Endodermal cell (in vitro differentiated cells): Measurements from ENCODE around the gene CD300LG. TPM values are rescaled to one million over a fixed set of nuclear protein-coding genes. Genes with fewer than 3 reads are reported as not detected.
A peak's percentile ranks its signal among the peaks of the same experiment; 100 is the strongest.

Source experiments
- DNase-seq: peaks from one replicate; pipeline ENCODE4 v3.0.0-alpha.2; 2017
- H3K27ac ChIP-seq: 2 replicates; pipeline ENCODE4 v1.5.1; 2013; ENCODE audit warnings: mild to moderate bottlenecking, low read depth, low read length, moderate library complexity
- H3K27me3 ChIP-seq: 2 replicates; pipeline ENCODE4 v1.6.1; 2013; ENCODE audit warnings: mild to moderate bottlenecking, low read length, moderate library complexity; ENCODE audit not compliant: insufficient read depth, control insufficient read depth, poor library complexity, severe bottlenecking
- H3K36me3 ChIP-seq: 2 replicates; pipeline ENCODE4 v1.7.0; 2013; ENCODE audit warnings: mild to moderate bottlenecking, low read length, moderate library complexity; ENCODE audit not compliant: control insufficient read depth, insufficient read depth
- H3K4me1 ChIP-seq: one replicate; pipeline ENCODE4 v1.7.0; 2013; ENCODE audit warnings: low read length; ENCODE audit not compliant: control insufficient read depth, insufficient read depth
- H3K4me3 ChIP-seq: 2 replicates; pipeline ENCODE4 v1.5.1; 2013; ENCODE audit warnings: mild to moderate bottlenecking, low read length, moderate library complexity
- H3K9ac ChIP-seq: 2 replicates; pipeline ENCODE4 v1.6.1; 2013; ENCODE audit warnings: mild to moderate bottlenecking, low read length, moderate library complexity; ENCODE audit not compliant: poor library complexity, severe bottlenecking; ENCODE audit errors: extremely low read depth
- H3K9me3 ChIP-seq: 2 replicates; pipeline ENCODE4 v1.6.1; 2013; ENCODE audit warnings: mild to moderate bottlenecking, low read length, moderate library complexity; ENCODE audit not compliant: control insufficient read depth
- H3K27ac Mint-ChIP-seq: 2 replicates; pipeline ENCODE4 v1.8.0; 2020; ENCODE audit warnings: mixed read lengths
- H3K27me3 Mint-ChIP-seq: 2 replicates; pipeline ENCODE4 v1.8.0; 2021; ENCODE audit warnings: mild to moderate bottlenecking, mixed read lengths; ENCODE audit not compliant: insufficient read depth
- H3K36me3 Mint-ChIP-seq: 2 replicates; pipeline ENCODE4 v1.8.0; 2020; ENCODE audit warnings: low read depth, mixed read lengths
- H3K4me1 Mint-ChIP-seq: 2 replicates; pipeline ENCODE4 v1.8.0; 2020; ENCODE audit warnings: mixed read lengths
- H3K4me3 Mint-ChIP-seq: 2 replicates; pipeline ENCODE4 v1.8.0; 2020; ENCODE audit warnings: mild to moderate bottlenecking, moderate library complexity, mixed read lengths
- H3K9me3 Mint-ChIP-seq: 2 replicates; pipeline ENCODE4 v1.8.0; 2020; ENCODE audit warnings: mild to moderate bottlenecking, mixed read lengths
- CTCF ChIP-seq: fragments of 200-600 bp; sonication (generic); conservative IDR thresholded peaks from 2 replicates; pipeline ENCODE4 v1.5.0; 2021; ENCODE audit warnings: antibody characterized with exemption, mild to moderate bottlenecking
- WGBS, 2 experiments: methylation state at CpG; one replicate each; pipeline versions ENCODE4 v1.1.5 to v1.1.7; 2013; ENCODE audit warnings: missing lambda C conversion rate in 2 of 2, mixed read lengths in 1 of 2; ENCODE audit not compliant: insufficient coverage in 1 of 2, insufficient read length in 1 of 2; 5-methylcytosine and 5-hydroxymethylcytosine counted together
- total RNA-seq, 2 donors: library from RNA; stranded (reverse); fragmentation: NEBNext Ultra II Directional in 1 of 2; extraction: Animal tissue kit (Norgen Biotek cat#: 25700) in 1 of 2; gene quantifications; 2 replicates in 1 of 2; 3 replicates in 1 of 2; pipeline ENCODE4 v1.2.1, GENCODE V29; 2021

CD300LG gene
- total RNA-seq, 2 donors from 2014 or later, result not detected

GRCh38 chr17:43830510-43831140, 16.4 kb upstream of the CD300LG start:
- no peaks in the 10 kb centered on the region for H3K36me3 ChIP-seq
- H3K4me3 Mint-ChIP-seq, result peak overlapping the region; percentile 66
- H3K27ac Mint-ChIP-seq, result no peak overlapping the region
- peaks cover 15% of the 10 kb centered on the region for H3K9me3 Mint-ChIP-seq
- no peaks in the 10 kb centered on the region for H3K4me1 ChIP-seq
- DNase-seq, result no peak
- peaks cover 8% of the 10 kb centered on the region for H3K9me3 ChIP-seq
- H3K27ac ChIP-seq, result no peak overlapping the region
- peaks cover 16% of the 10 kb centered on the region for H3K27me3 ChIP-seq
- H3K9ac ChIP-seq, result no peak overlapping the region
- 88 to 96% methylated on average over 4 to 7 of the region's 7 CpGs for WGBS, 2 experiments
- H3K27me3 Mint-ChIP-seq, result peaks cover 34% of the 10 kb centered on the region
- H3K4me1 Mint-ChIP-seq, result peaks cover 24% of the 10 kb centered on the region
- no peaks in the 10 kb centered on the region for H3K36me3 Mint-ChIP-seq
- no peak for TF ChIP-seq CTCF
- H3K4me3 ChIP-seq, result no peak overlapping the region

GRCh38 chr17:43831633-43832032, 15.3 kb upstream of the CD300LG start:
- H3K9me3 Mint-ChIP-seq, result peaks cover 15% of the 10 kb centered on the region
- no peak for TF ChIP-seq CTCF
- H3K36me3 ChIP-seq, result no peaks in the 10 kb centered on the region
- H3K27me3 Mint-ChIP-seq, result peaks cover 40% of the 10 kb centered on the region
- no peak overlapping the region for H3K4me3 ChIP-seq
- no peak overlapping the region for H3K27ac Mint-ChIP-seq
- 40 to 71% methylated on average over 1 to 7 of the region's 8 CpGs for WGBS, 2 experiments
- DNase-seq, result peak; percentile 76
- peak overlapping the region; percentile 66 for H3K4me3 Mint-ChIP-seq
- peaks cover 16% of the 10 kb centered on the region for H3K27me3 ChIP-seq
- H3K9ac ChIP-seq, result no peak overlapping the region
- H3K4me1 Mint-ChIP-seq, result peaks cover 24% of the 10 kb centered on the region
- no peaks in the 10 kb centered on the region for H3K4me1 ChIP-seq
- H3K27ac ChIP-seq, result no peak overlapping the region
- H3K36me3 Mint-ChIP-seq, result no peaks in the 10 kb centered on the region
- peaks cover 8% of the 10 kb centered on the region for H3K9me3 ChIP-seq

GRCh38 chr17:43832168-43832975, 14.6 kb upstream of the CD300LG start:
- no peaks in the 10 kb centered on the region for H3K36me3 ChIP-seq
- no peak overlapping the region for H3K9ac ChIP-seq
- no peak overlapping the region for H3K27ac ChIP-seq
- Mint-ChIP-seq H3K36me3 (no peaks in the 10 kb centered on the region), H3K27me3 (peaks cover 40% of the 10 kb centered on the region), H3K4me3 (peak overlapping the region; percentile 66), H3K4me1 (peaks cover 24% of the 10 kb centered on the region), H3K9me3 (peaks cover 15% of the 10 kb centered on the region), H3K27ac (no peak overlapping the region)
- H3K4me3 ChIP-seq, result peak overlapping the region; percentile 78
- H3K9me3 ChIP-seq, result peaks cover 8% of the 10 kb centered on the region
- DNase-seq, result peak; percentile 84
- H3K27me3 ChIP-seq, result peaks cover 16% of the 10 kb centered on the region
- H3K4me1 ChIP-seq, result no peaks in the 10 kb centered on the region
- 8 to 21% methylated on average over 15 to 50 of the region's 51 CpGs for WGBS, 2 experiments
- TF ChIP-seq CTCF, result no peak
